Large intestine (tissue), 12 donors: ENCODE results near the gene ARHGEF1. TPM values are rescaled to one million over a fixed set of nuclear protein-coding genes. Genes with fewer than 3 reads are reported as not detected.

Experiments used
- DNase-seq, 2 donors: peaks; one replicate each; pipeline versions ENCODE4 v3.0.0 to v3.0.0-alpha.2; 2013
- H3K27ac ChIP-seq: one replicate; pipeline ENCODE4 v1.5.1; 2013; ENCODE audit warnings: low read length
- H3K27me3 ChIP-seq: 2 replicates; pipeline ENCODE4 v1.6.1; 2013; ENCODE audit warnings: low read length; ENCODE audit not compliant: control insufficient read depth, insufficient read depth
- H3K36me3 ChIP-seq: 2 replicates; pipeline ENCODE4 v1.6.1; 2013; ENCODE audit warnings: low read length; ENCODE audit not compliant: control insufficient read depth, insufficient read depth
- H3K4me1 ChIP-seq: one replicate; pipeline ENCODE4 v1.6.1; 2013; ENCODE audit warnings: low read length; ENCODE audit not compliant: control insufficient read depth, insufficient read depth
- H3K4me3 ChIP-seq: one replicate; pipeline ENCODE4 v1.5.1; 2013; ENCODE audit warnings: low read length
- H3K9me3 ChIP-seq: one replicate; pipeline ENCODE4 v1.6.1; 2013; ENCODE audit warnings: mild to moderate bottlenecking, low read depth, low read length, moderate library complexity; ENCODE audit not compliant: control insufficient read depth
- WGBS: methylation state at CpG from one replicate; pipeline ENCODE4 v1.1.5; 2013; ENCODE audit warnings: low lambda C conversion rate; ENCODE audit not compliant: insufficient coverage; 5-methylcytosine and 5-hydroxymethylcytosine counted together
- long read RNA-seq, 11 donors: transcript quantifications; one replicate each; lab custom pipeline, GENCODE V29; 2026
- polyA plus RNA-seq: library from polyadenylated mRNA; unstranded; fragments of 120-200 nt; gene quantifications from one replicate; pipeline ENCODE4 v1.2.1, GENCODE V29; 2013

Gene ARHGEF1, protein sequence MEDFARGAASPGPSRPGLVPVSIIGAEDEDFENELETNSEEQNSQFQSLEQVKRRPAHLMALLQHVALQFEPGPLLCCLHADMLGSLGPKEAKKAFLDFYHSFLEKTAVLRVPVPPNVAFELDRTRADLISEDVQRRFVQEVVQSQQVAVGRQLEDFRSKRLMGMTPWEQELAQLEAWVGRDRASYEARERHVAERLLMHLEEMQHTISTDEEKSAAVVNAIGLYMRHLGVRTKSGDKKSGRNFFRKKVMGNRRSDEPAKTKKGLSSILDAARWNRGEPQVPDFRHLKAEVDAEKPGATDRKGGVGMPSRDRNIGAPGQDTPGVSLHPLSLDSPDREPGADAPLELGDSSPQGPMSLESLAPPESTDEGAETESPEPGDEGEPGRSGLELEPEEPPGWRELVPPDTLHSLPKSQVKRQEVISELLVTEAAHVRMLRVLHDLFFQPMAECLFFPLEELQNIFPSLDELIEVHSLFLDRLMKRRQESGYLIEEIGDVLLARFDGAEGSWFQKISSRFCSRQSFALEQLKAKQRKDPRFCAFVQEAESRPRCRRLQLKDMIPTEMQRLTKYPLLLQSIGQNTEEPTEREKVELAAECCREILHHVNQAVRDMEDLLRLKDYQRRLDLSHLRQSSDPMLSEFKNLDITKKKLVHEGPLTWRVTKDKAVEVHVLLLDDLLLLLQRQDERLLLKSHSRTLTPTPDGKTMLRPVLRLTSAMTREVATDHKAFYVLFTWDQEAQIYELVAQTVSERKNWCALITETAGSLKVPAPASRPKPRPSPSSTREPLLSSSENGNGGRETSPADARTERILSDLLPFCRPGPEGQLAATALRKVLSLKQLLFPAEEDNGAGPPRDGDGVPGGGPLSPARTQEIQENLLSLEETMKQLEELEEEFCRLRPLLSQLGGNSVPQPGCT
- 63.6 TPM for polyA plus RNA-seq
- long read RNA-seq, donor 1, partial matches to known transcripts: 0 of 3 reads
- long read RNA-seq, donor 1, other reads (novel, unspliced or antisense): 0 of 3 reads
- long read RNA-seq, donor 2, partial matches to known transcripts: 0 of 3 reads
- long read RNA-seq, donor 2, other reads (novel, unspliced or antisense): 0 of 3 reads
- long read RNA-seq, donor 3, partial matches to known transcripts: 0 of 2 reads
- long read RNA-seq, donor 3, other reads (novel, unspliced or antisense): 0 of 2 reads
- long read RNA-seq, donor 4: 0 reads
- long read RNA-seq, donor 5, partial matches to known transcripts: 0 of 2 reads
- long read RNA-seq, donor 5, other reads (novel, unspliced or antisense): 0 of 2 reads
- long read RNA-seq, donor 6, partial matches to known transcripts: 0 of 4 reads
- long read RNA-seq, donor 6, other reads (novel, unspliced or antisense): 0 of 4 reads
- long read RNA-seq, donor 7, partial matches to known transcripts: 0 of 2 reads
- long read RNA-seq, donor 7, other reads (novel, unspliced or antisense): 0 of 2 reads
- long read RNA-seq, donor 8, partial matches to known transcripts: 50 of 226 reads
- long read RNA-seq, donor 8, other reads (novel, unspliced or antisense): 172 of 226 reads
- long read RNA-seq, donor 9, partial matches to known transcripts: 0 of 2 reads
- long read RNA-seq, donor 9, other reads (novel, unspliced or antisense): 0 of 2 reads
- long read RNA-seq, donor 10, partial matches to known transcripts: 0 of 1 reads
- long read RNA-seq, donor 10, other reads (novel, unspliced or antisense): 0 of 1 reads
- long read RNA-seq, donor 11: 0 reads

DNA sequence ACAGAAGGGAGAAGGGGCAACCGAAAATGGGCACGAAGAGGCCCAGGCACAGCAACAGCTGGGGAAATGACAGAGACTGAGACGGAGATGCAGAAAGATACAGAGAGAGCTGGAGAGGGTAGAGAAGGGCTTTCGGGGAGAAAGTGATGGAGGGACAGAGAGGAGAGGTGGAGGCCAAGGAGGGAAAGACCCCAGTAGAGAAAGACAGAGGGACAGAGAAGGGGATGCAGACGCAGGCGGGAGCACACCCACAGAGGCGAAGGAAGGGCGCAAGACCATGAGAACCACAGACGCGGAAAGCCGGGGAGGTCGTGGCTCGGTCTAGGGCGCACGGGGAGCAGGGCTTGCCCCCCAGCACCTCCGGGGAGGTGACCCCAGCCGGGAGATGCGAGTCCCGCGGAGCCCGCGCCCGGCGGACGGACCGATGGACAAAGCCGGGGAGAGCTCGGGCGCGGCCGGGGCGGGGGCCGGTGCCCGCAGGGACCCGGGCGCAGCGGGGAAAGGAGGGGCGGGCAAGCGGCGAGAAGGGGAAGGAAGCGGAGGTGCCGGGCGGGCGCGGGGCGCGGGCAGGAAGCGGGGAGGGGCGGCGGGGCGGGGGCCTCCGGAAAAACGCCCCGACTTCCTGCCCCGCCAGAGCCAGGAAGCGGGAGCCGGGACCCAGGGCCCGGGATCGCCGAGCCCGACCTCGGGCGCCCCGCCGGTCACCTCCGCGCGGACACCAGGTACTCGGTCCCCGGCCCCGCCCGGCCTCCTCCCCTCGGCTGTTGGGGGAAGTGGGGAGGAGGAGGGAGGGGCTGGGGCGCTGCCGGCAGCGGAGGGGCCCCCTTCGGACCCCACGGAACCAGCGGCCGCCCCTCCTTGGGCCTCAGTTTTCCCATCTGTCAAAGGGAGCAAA lies at the start of gene ARHGEF1:
ARHGEF1 (plus strand) TSS at position 617 of the 895 bp plus-strand sequence. CDS start 4,899 bp downstream, outside the sequence.
- Histone ChIP-seq H3K9me3 (no peaks in the 10 kb centered on the region), H3K4me1 (peaks cover 21% of the 10 kb centered on the region), H3K27me3 (peaks cover 15% of the 10 kb centered on the region), H3K27ac (peak within 1 kb of the TSS; percentile 60), H3K4me3 (peak within 1 kb of the TSS; percentile 87), H3K36me3 (no peaks in the 10 kb centered on the region)
- WGBS: 0% methylated on average over 2 of the region's 80 CpGs
- peak in 1 of 2 donors; percentile 53 for DNase-seq

DNA sequence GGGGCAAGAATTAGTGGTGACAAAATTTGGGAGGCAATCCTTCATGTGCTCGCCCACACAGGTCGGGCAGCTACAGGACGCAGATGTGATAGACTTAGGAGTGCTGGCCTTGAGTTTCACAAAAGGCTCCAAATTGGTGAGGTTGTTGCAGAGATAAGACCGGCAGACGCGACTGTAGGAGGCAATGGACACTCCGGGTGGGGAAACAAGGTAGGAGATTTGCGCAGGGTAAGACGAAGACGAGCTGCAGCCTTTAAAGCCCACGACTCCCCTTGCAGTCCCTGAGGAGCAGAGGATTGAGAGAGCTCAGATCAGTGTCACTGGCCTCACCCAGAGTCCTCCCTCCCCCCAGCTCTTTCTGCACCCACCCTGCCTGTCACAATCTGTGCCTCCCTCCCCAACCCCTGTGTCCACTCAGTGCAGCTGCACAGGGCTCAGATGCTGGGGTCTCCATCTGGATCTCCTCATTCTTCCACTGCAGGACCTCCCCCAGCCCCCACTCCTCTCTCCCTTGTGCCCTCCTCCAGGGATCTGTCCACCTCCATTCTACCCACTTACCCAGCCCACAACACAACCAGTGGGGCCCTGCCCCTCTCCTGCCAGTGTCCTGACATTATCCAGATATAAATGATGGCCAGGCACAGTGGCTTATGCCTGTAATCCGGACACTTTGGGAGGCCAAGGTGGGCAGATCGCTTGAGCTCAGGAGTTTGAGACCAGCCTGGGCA lies 44.8 kb upstream of the ARHGEF1 start:
- H3K27me3 ChIP-seq: peaks cover 29% of the 10 kb centered on the region
- no peaks in the 10 kb centered on the region for H3K4me1 ChIP-seq
- no peak overlapping the region for H3K27ac ChIP-seq
- H3K9me3 ChIP-seq: no peaks in the 10 kb centered on the region
- no peak for DNase-seq
- no CpG with 5 or more reads among the region's 13 CpGs for WGBS
- H3K4me3 ChIP-seq: no peak overlapping the region
- no peaks in the 10 kb centered on the region for H3K36me3 ChIP-seq

DNA sequence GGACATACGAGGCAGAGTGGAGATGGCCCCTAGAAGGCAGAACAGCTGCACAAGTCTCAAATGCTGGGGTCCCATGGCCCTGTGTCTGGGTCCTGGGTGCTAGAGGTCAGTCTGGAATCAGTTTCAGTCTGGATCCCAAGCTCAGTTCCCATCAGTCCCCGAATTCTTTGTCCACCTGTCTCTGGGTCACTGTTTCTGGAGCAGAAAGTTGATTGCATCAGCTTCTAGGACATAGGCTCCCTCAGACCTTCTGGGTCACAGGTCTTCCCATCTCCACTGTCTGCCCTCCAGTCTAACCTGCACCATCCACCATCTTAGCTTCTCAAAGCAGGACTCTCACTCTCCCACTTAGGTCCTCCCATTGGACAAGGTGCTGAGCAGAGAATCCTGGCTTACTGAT lies 43.8 kb upstream of the ARHGEF1 start:
- Histone ChIP-seq H3K27ac (no peak overlapping the region), H3K9me3 (no peaks in the 10 kb centered on the region), H3K4me1 (no peaks in the 10 kb centered on the region), H3K36me3 (no peaks in the 10 kb centered on the region), H3K27me3 (peaks cover 29% of the 10 kb centered on the region), H3K4me3 (no peak overlapping the region)
- WGBS: no CpG with 5 or more reads among the region's 2 CpGs
- DNase-seq: no peak

DNA sequence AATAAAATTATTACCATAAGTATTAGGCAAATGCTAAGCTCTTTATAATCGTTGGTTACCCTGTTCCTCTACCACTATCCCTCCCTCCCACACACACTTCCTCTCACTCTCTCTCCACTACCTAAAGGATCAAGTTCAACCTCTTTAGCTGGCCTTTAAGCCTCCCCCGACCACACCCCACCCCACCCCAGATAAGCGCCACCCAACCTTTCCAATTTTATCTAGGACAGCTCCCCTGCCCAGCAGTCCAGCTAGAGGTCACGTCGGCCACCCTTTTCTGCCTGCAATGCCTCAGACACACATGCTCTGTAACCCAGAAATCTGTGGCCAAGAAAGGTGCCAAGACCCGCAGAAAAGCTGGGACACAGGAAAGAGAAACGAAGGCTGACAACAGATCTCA lies 39.6 kb upstream of the ARHGEF1 start:
- 40% methylated on average over 1 of the region's 7 CpGs for WGBS
- H3K27ac ChIP-seq: no peak overlapping the region
- H3K9me3 ChIP-seq: peaks cover 3% of the 10 kb centered on the region
- H3K4me1 ChIP-seq: no peaks in the 10 kb centered on the region
- no peaks in the 10 kb centered on the region for H3K36me3 ChIP-seq
- no peak overlapping the region for H3K4me3 ChIP-seq
- DNase-seq: no peak
- H3K27me3 ChIP-seq: peaks cover 9% of the 10 kb centered on the region

DNA sequence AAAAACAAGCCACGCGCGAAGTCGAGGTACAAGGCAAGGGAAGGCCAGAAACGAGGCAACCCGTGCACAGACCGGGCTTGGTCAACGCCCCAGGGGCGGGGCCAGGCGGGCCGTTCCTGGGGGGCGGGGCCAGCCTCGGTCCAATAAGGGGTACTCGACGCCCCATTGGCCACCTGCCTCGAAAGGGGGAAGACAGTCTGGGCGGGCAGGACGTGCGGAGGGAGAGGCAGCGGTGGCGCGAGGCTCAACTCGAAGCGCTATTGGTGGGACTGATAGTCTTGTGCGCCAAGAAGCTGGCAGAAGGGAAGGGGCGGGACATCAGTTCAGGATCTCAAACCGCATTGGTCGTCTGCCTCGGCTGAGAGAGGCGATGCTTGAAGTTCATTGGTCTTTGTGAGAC lies 38.4 kb upstream of the ARHGEF1 start, which contains the start of gene LYPD4:
LYPD4 (minus strand) TSS at position 83 of the 400 bp plus-strand sequence. CDS start 5,398 bp downstream, outside the sequence.
- WGBS: 88% methylated on average over 5 of the region's 30 CpGs
- no peak for DNase-seq
- Histone ChIP-seq H3K4me1 (no peaks in the 10 kb centered on the region), H3K27ac (no peak within 1 kb of the TSS), H3K9me3 (peaks cover 3% of the 10 kb centered on the region), H3K4me3 (no peak within 1 kb of the TSS), H3K36me3 (no peaks in the 10 kb centered on the region), H3K27me3 (peaks cover 3% of the 10 kb centered on the region)

DNA sequence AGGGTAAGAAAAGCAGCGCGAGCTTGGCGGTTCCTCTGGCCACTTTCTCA lies 38.2 kb upstream of the ARHGEF1 start, which contains the start of gene DMRTC2:
DMRTC2 (plus strand) TSS at position 42 of the 50 bp plus-strand sequence. CDS start 2,387 bp downstream, outside the sequence.
- no peaks in the 10 kb centered on the region for H3K36me3 ChIP-seq
- H3K27me3 ChIP-seq: peaks cover 3% of the 10 kb centered on the region
- no peak within 1 kb of the TSS for H3K4me3 ChIP-seq
- H3K9me3 ChIP-seq: peaks cover 3% of the 10 kb centered on the region
- H3K27ac ChIP-seq: no peak within 1 kb of the TSS
- no peak for DNase-seq
- H3K4me1 ChIP-seq: no peaks in the 10 kb centered on the region
- WGBS: no CpG with 5 or more reads among the region's 3 CpGs

DNA sequence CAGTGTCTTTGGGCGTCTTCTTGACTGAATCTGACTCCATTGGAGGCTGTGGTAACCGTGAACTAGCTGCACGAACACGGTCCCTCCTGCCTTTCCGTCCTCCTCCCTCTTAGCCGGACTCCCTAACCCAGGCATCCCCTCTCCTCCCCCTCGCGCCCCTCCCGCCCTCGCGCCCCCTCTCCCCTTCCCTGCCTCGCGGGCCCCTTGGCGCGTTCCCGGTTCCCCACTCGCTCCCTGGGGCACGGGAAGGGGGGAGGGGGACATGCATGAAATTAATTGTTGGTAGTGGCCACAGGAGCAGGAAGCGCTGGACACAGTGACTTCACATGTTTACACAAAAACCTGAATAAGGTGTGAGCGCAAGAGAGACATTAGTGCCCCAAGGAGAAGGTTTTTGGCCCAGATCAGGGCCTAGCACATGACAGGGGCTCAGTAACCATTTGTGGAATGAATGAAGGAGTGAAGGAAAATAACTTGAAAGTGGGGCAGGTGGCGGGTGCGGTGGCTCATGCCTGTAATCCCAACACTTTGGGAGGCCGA lies 37.9 kb upstream of the ARHGEF1 start:
- DNase-seq: no peak
- WGBS: 80% methylated on average over 1 of the region's 23 CpGs

DNA sequence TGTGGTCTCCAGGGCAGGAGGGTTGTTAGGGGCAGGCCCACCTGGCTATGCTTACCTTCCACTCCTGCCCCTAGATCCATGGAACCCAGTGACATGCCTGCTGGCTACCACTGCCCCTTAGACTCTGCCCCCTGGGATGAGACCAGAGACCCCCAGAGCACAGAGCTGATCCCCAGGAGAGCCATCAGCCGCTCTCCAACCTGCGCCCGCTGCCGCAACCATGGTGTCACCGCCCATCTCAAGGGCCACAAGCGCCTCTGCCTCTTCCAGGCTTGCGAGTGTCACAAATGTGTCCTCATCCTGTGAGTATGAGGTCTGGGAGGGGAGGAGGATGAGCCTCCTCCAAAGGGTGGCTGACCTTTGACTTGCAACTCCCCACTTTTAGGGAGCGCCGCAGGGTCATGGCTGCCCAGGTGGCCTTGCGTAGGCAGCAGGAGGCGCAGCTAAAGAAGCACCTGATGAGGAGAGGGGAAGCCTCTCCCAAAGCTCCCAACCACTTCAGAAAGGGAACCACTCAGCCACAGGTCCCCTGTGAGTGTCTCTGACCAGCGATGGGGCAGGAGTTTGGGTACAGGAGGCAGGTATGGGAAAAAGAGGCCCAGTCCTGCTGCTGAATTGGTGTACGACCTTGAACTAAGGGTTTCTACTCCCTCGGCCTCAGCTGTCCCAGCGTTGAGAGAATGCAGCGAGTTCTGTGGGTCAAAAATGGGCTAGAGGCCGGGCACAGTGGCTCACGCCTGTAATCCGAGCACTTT lies 35.5 kb upstream of the ARHGEF1 start:
- Histone ChIP-seq H3K36me3 (no peaks in the 10 kb centered on the region), H3K27me3 (peaks cover 26% of the 10 kb centered on the region), H3K4me1 (no peaks in the 10 kb centered on the region), H3K9me3 (peaks cover 3% of the 10 kb centered on the region), H3K4me3 (no peak overlapping the region), H3K27ac (no peak overlapping the region)
- DNase-seq: no peak
- WGBS: no CpG with 5 or more reads among the region's 19 CpGs

More for the DNA sequence above, 37.9 kb upstream of the ARHGEF1 start:
- no peaks in the 10 kb centered on the region for H3K36me3 ChIP-seq
- H3K4me3 ChIP-seq: no peak overlapping the region
- H3K27me3 ChIP-seq: peaks cover 4% of the 10 kb centered on the region
- H3K9me3 ChIP-seq: peaks cover 3% of the 10 kb centered on the region
- no peaks in the 10 kb centered on the region for H3K4me1 ChIP-seq
- no peak overlapping the region for H3K27ac ChIP-seq
